Neural cell (in vitro differentiated cells): ENCODE data around the gene CENPX. TPM values are rescaled to one million over a fixed set of nuclear protein-coding genes. Genes with fewer than 3 reads are reported as not detected.

Experiments
- H2AFZ ChIP-seq: fragments of 200-600, 300-800 bp; sonication (generic), shearing (Covaris generic); 2 replicates; pipeline ENCODE4 v1.6.0; 2014; ENCODE audit warnings: low read depth, mild to moderate bottlenecking, antibody characterized with exemption, low read length, moderate library complexity
- H3F3A ChIP-seq: fragments of 200-600 bp; shearing (Covaris generic); 2 replicates; pipeline ENCODE4 v1.6.1; 2016; ENCODE audit warnings: mild to moderate bottlenecking, moderate library complexity, mixed read lengths, antibody characterized with exemption, low read length; ENCODE audit not compliant: insufficient read depth, poor library complexity, severe bottlenecking
- H3K27ac ChIP-seq: fragments of 200-600, 300-800 bp; sonication (generic), shearing (Covaris generic); 2 replicates; pipeline ENCODE4 v1.5.1; 2014; ENCODE audit warnings: mild to moderate bottlenecking, low read length, moderate library complexity
- H3K27me3 ChIP-seq: fragments of 300-800, 200-600 bp; sonication (generic), shearing (Covaris generic); 2 replicates; pipeline ENCODE4 v1.6.0; 2014; ENCODE audit warnings: mild to moderate bottlenecking, low read depth, low read length, moderate library complexity; ENCODE audit not compliant: insufficient read depth
- H3K36me3 ChIP-seq: fragments of 300-800, 200-600 bp; sonication (generic), shearing (Covaris generic); 2 replicates; pipeline ENCODE4 v1.5.1; 2014; ENCODE audit warnings: mild to moderate bottlenecking, antibody characterized with exemption, low read length, moderate library complexity; ENCODE audit not compliant: insufficient read depth
- H3K4me2 ChIP-seq: fragments of 300-800, 200-600 bp; sonication (generic), shearing (Covaris generic); 2 replicates; pipeline ENCODE4 v1.6.0; 2014; ENCODE audit warnings: mild to moderate bottlenecking, low read length
- H3K4me3 ChIP-seq: fragments of 300-800, 200-600 bp; sonication (generic), shearing (Covaris generic); 2 replicates; pipeline ENCODE4 v1.5.1; 2014; ENCODE audit warnings: mild to moderate bottlenecking, low read length, moderate library complexity
- H3K79me2 ChIP-seq: fragments of 200-600 bp; shearing (Covaris generic); replicated peaks from 2 replicates; pipeline ENCODE4 v1.6.0; 2014; ENCODE audit warnings: mild to moderate bottlenecking, low read length, moderate library complexity; ENCODE audit not compliant: insufficient read depth
- H3K9ac ChIP-seq: fragments of 300-800, 200-600 bp; sonication (generic), shearing (Covaris generic); 2 replicates; pipeline ENCODE4 v1.6.1; 2016; ENCODE audit warnings: mild to moderate bottlenecking, low read length, mixed read lengths
- H3K9me2 ChIP-seq: fragments of 200-600 bp; shearing (Covaris generic); 2 replicates; pipeline ENCODE4 v1.6.1; 2016; ENCODE audit warnings: mild to moderate bottlenecking, low read length, mixed read lengths; ENCODE audit not compliant: insufficient read depth
- H3K9me3 ChIP-seq: fragments of 200-600, 300-800 bp; sonication (generic), shearing (Covaris generic); 2 replicates; pipeline ENCODE4 v1.6.1; 2016; ENCODE audit warnings: mild to moderate bottlenecking, mixed run types, low read length, moderate library complexity, mixed read lengths
- H4K20me1 ChIP-seq: fragments of 200-600 bp; shearing (Covaris generic); 2 replicates; pipeline ENCODE4 v1.6.1; 2016; ENCODE audit warnings: mild to moderate bottlenecking, mixed run types; ENCODE audit not compliant: insufficient read depth
- CTCF ChIP-seq: fragments of 450-650 bp; IDR thresholded peaks from 2 replicates; pipeline ENCODE4 v1.5.1; 2014; ENCODE audit warnings: antibody characterized with exemption, mild to moderate bottlenecking, moderate library complexity; ENCODE audit not compliant: poor library complexity, severe bottlenecking
- EP300 ChIP-seq: fragments of 450-650 bp; conservative IDR thresholded peaks from 2 replicates; pipeline ENCODE4 v1.6.1; 2014; ENCODE audit warnings: antibody characterized with exemption, mild to moderate bottlenecking, moderate library complexity; ENCODE audit not compliant: poor library complexity, severe bottlenecking
- EZH2 ChIP-seq: fragments of 200-600, 300-800 bp; shearing (Covaris generic), sonication (generic); IDR thresholded peaks from 2 replicates; pipeline ENCODE4 v1.6.1; 2014; ENCODE audit warnings: antibody characterized with exemption, low read length, borderline replicate concordance, mild to moderate bottlenecking; ENCODE audit not compliant: insufficient read depth, poor library complexity, severe bottlenecking
- MXI1 ChIP-seq: fragments of 450-650 bp; conservative IDR thresholded peaks from 2 replicates; pipeline ENCODE4 v1.6.1; 2014; ENCODE audit warnings: antibody characterized with exemption, mild to moderate bottlenecking; ENCODE audit not compliant: poor library complexity, severe bottlenecking
- POLR2AphosphoS5 ChIP-seq: IDR thresholded peaks from 2 replicates; pipeline ENCODE4 v1.6.1; 2012
- RAD21 ChIP-seq: fragments of 450-650 bp; conservative IDR thresholded peaks from 2 replicates; pipeline ENCODE4 v1.6.1; 2014; ENCODE audit warnings: antibody characterized with exemption, mild to moderate bottlenecking, moderate library complexity
- SMC3 ChIP-seq: fragments of 450-650 bp; conservative IDR thresholded peaks from 2 replicates; pipeline ENCODE4 v1.6.1; 2014; ENCODE audit warnings: antibody characterized with exemption, mild to moderate bottlenecking, moderate library complexity; ENCODE audit not compliant: poor library complexity
- TAF1 ChIP-seq: IDR thresholded peaks from 2 replicates; pipeline ENCODE4 v1.6.1; 2012; ENCODE audit warnings: low read depth
- polyA plus RNA-seq: library from polyadenylated mRNA; depleted of rRNA; stranded (reverse); fragments of >200 nt; gene quantifications from 2 replicates; pipeline ENCODE4 v1.2.3, GENCODE V29; 2014
- TF ChIP-seq, protein P1 (sequence below): IDR thresholded peaks from 2 replicates; pipeline ENCODE4 v1.6.1; 2012; ENCODE audit warnings: borderline replicate concordance

The CENPX gene
- polyA plus RNA-seq, 1 donor from 2014 or later: 205 TPM

DNA sequence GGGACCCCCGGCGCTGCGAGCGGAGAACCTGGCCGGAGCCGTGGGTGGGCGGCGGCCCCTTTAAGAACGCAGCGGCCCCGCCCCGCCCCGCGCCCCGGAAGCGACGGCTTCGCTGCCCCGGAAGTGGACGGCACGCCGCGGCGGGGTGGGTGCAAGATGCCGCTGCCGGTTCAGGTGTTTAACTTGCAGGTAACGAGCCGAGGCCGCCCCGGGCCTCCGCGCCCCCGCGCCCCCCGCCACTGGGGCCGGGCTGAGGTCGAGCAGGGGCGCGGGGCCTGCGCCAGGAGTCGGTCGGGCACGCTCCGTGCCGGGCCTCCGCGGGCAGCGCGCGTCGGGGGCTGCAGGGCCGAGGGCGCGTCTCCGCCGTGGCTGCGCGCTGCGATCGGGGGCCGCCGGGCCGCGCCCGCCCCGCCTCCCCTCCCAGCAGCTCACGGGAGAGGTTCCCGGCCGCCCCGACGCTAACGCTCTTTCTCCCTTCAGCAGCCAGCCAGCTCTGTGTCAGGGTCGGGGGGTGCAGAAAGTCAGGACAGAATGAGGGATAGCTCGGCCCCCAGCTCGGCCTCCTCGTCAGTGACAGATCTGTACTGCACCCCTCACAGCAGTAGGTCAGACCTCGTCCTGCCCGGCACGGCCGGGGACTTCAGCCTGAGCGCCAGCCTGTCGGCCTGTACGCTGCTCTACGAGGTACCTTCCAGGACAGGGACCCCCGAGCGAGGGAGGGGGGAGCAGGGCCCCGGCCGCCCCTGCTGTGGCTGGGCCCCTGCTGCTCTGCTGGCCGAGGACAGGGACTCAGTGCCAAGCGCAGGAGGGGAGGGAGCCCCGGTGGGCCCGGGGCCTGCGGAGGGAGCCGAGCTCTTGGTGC, 29.3 kb upstream of the CENPX start, which contains the start of the genes GPS1 and RFNG:
Gene GPS1, plus strand, starts transcription at position 123 of the 862 bp plus-strand sequence. Its CDS starts 34 bp downstream, at position 157.
Gene RFNG, minus strand, starts transcription at position 36 of the 862 bp plus-strand sequence. CDS start 45 bp downstream, outside the sequence.
- Histone ChIP-seq H3K4me3 (peak within 1 kb of the TSS; percentile 92), H3K27me3 (no peaks in the 10 kb centered on the region), H3K9ac (peak within 1 kb of the TSS; percentile 75), H3F3A (no peaks in the 10 kb centered on the region), H3K36me3 (no peaks in the 10 kb centered on the region), H4K20me1 (no peaks in the 10 kb centered on the region), H3K79me2 (peaks cover 10% of the 10 kb centered on the region), H2AFZ (no peak within 1 kb of the TSS), H3K9me2 (no peaks in the 10 kb centered on the region), H3K9me3 (no peaks in the 10 kb centered on the region), H3K27ac (no peak within 1 kb of the TSS), H3K4me2 (peak within 1 kb of the TSS; percentile 84)
- TF ChIP-seq MXI1: peak; percentile 89
- peak; percentile 86 for TF ChIP-seq POLR2AphosphoS5
- TF ChIP-seq, protein P1, sequence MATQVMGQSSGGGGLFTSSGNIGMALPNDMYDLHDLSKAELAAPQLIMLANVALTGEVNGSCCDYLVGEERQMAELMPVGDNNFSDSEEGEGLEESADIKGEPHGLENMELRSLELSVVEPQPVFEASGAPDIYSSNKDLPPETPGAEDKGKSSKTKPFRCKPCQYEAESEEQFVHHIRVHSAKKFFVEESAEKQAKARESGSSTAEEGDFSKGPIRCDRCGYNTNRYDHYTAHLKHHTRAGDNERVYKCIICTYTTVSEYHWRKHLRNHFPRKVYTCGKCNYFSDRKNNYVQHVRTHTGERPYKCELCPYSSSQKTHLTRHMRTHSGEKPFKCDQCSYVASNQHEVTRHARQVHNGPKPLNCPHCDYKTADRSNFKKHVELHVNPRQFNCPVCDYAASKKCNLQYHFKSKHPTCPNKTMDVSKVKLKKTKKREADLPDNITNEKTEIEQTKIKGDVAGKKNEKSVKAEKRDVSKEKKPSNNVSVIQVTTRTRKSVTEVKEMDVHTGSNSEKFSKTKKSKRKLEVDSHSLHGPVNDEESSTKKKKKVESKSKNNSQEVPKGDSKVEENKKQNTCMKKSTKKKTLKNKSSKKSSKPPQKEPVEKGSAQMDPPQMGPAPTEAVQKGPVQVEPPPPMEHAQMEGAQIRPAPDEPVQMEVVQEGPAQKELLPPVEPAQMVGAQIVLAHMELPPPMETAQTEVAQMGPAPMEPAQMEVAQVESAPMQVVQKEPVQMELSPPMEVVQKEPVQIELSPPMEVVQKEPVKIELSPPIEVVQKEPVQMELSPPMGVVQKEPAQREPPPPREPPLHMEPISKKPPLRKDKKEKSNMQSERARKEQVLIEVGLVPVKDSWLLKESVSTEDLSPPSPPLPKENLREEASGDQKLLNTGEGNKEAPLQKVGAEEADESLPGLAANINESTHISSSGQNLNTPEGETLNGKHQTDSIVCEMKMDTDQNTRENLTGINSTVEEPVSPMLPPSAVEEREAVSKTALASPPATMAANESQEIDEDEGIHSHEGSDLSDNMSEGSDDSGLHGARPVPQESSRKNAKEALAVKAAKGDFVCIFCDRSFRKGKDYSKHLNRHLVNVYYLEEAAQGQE: no peak

GRCh38 chr17:82050761-82051641, 28.3 kb upstream of the CENPX start:
- H3F3A ChIP-seq: no peaks in the 10 kb centered on the region
- no peaks in the 10 kb centered on the region for H3K36me3 ChIP-seq
- H3K4me3 ChIP-seq: peak overlapping the region; percentile 84
- H3K79me2 ChIP-seq: peaks cover 10% of the 10 kb centered on the region
- no peaks in the 10 kb centered on the region for H4K20me1 ChIP-seq
- H3K9me2 ChIP-seq: no peaks in the 10 kb centered on the region
- H3K27me3 ChIP-seq: no peaks in the 10 kb centered on the region
- H3K4me2 ChIP-seq: peak overlapping the region; percentile 48
- H2AFZ ChIP-seq: no peak overlapping the region
- H3K9ac ChIP-seq: peak overlapping the region; percentile 75
- H3K27ac ChIP-seq: no peak overlapping the region
- TF ChIP-seq SMC3 (no peak), EP300 (no peak), POLR2AphosphoS5 (no peak), TAF1 (no peak), RAD21 (no peak), EZH2 (no peak), MXI1 (no peak), CTCF (no peak)
- TF ChIP-seq, protein P1: no peak
- H3K9me3 ChIP-seq: no peaks in the 10 kb centered on the region
